Calu3 (cell line): ENCODE data around the gene XAGE1B. TPM values are rescaled to one million over a fixed set of nuclear protein-coding genes. Genes with fewer than 3 reads are reported as not detected.
"Not testable (repeated sequence)": the region's sequence is repeated elsewhere in the genome, so short reads cannot be mapped to it uniquely, and the experiment has no call there.

Experiments
- BruUV-seq: library from RNA; stranded (reverse); fragments of 400-500 nt; replicated peaks from 2 replicates; lab custom pipeline; 2021; lab: Mats Ljungman, UMichigan
- CTCF ChIA-PET: fragments of 300-600 bp; sonication (Branson Sonifier 250); formaldehyde crosslinking; loops from one replicate; lab custom pipeline; 2022; ENCODE audit warnings: antibody characterized with exemption; lab: Charles Lee
- DNase-seq: peaks from one replicate; pipeline ENCODE4 v3.0.0; 2022
- H3K27ac Mint-ChIP-seq: one replicate; pipeline ENCODE4 v1.8.0; 2022; ENCODE audit warnings: mixed read lengths; ENCODE audit not compliant: unreplicated experiment
- H3K27me3 Mint-ChIP-seq: one replicate; pipeline ENCODE4 v1.8.0; 2022; ENCODE audit warnings: mixed read lengths; ENCODE audit not compliant: unreplicated experiment
- H3K36me3 Mint-ChIP-seq: one replicate; pipeline ENCODE4 v1.8.0; 2022; ENCODE audit warnings: mild to moderate bottlenecking, moderate library complexity, mixed read lengths; ENCODE audit not compliant: insufficient read depth, unreplicated experiment
- H3K4me1 Mint-ChIP-seq: one replicate; pipeline ENCODE4 v1.8.0; 2022; ENCODE audit warnings: mild to moderate bottlenecking, low read depth, mixed read lengths; ENCODE audit not compliant: unreplicated experiment
- H3K4me3 Mint-ChIP-seq: one replicate; pipeline ENCODE4 v1.8.0; 2022; ENCODE audit warnings: mild to moderate bottlenecking, low read depth, moderate library complexity, mixed read lengths; ENCODE audit not compliant: unreplicated experiment
- H3K9me3 Mint-ChIP-seq: one replicate; pipeline ENCODE4 v1.8.0; 2022; ENCODE audit warnings: low read depth, mixed read lengths; ENCODE audit not compliant: unreplicated experiment
- intact Hi-C: fragments of 100-400 bp; cut with micrococcal nuclease; formaldehyde crosslinking; loops from one replicate; pipeline ENCODE4 v1.10.0; 2022; ENCODE audit not compliant: unreplicated experiment
- total RNA-seq: library from RNA; stranded (reverse); gene quantifications from 2 replicates; pipeline ENCODE4 v1.2.3, GENCODE V29; 2022
- TF ChIP-seq, protein P1 (sequence below): fragments of 200-600 bp; IDR thresholded peaks from one replicate; pipeline ENCODE4 v1.8.0; 2022; ENCODE audit warnings: antibody characterized with exemption; ENCODE audit not compliant: unreplicated experiment

The XAGE1B gene
- total RNA-seq, 1 experiment from 2014 or later = not detected

DNA sequence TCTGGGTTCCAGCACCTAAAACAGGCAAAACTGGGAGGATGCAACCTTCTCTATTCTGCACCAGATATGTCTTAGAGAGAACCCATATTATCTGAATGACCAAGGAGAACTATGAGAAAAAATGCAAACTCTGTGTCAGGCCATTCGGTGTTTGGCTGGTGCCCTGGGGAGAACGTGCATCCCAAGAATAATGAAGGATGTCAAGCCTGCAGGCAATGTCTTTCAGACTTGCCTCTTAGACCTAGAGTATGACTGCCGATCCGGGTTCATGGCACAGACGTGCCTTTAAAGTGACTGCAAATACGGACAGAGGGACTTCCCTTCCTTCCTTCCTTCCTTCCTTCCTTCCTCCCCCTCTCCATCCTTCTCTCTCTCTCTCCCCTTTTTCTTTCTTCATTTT, 6.9 kb downstream of the XAGE1B start:
- no peaks in the 10 kb centered on the region for H3K4me1 Mint-ChIP-seq
- BruUV-seq = no TSS peak
- TF ChIP-seq, protein P1, sequence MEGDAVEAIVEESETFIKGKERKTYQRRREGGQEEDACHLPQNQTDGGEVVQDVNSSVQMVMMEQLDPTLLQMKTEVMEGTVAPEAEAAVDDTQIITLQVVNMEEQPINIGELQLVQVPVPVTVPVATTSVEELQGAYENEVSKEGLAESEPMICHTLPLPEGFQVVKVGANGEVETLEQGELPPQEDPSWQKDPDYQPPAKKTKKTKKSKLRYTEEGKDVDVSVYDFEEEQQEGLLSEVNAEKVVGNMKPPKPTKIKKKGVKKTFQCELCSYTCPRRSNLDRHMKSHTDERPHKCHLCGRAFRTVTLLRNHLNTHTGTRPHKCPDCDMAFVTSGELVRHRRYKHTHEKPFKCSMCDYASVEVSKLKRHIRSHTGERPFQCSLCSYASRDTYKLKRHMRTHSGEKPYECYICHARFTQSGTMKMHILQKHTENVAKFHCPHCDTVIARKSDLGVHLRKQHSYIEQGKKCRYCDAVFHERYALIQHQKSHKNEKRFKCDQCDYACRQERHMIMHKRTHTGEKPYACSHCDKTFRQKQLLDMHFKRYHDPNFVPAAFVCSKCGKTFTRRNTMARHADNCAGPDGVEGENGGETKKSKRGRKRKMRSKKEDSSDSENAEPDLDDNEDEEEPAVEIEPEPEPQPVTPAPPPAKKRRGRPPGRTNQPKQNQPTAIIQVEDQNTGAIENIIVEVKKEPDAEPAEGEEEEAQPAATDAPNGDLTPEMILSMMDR = no peak
- no peaks in the 10 kb centered on the region for H3K36me3 Mint-ChIP-seq
- H3K9me3 Mint-ChIP-seq = no peaks in the 10 kb centered on the region
- H3K4me3 Mint-ChIP-seq = no peak overlapping the region
- no peak for DNase-seq
- intact Hi-C loops = no loop called here
- CTCF ChIA-PET = no interaction called here
- H3K27me3 Mint-ChIP-seq = peaks cover 22% of the 10 kb centered on the region
- H3K27ac Mint-ChIP-seq = no peak overlapping the region

DNA sequence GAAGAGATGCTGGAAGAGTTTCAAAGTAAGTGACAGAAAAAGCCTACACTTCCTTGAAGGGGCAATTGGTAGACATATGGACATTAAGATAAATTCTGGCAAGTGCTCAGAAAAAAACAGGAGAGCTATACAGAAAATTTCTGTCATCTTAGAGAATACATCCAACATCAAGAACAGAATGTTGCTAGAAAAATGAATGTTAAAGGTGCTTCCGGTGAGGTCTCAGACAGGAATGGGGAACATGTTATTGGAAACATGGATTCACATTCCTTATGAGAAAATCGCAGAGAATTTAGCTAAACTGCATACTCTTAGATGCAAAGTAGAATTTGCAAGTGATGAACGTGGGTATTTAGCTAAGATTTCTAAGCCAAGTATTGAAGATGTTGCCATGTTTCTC, 9.5 kb downstream of the XAGE1B start:
- H3K4me3 Mint-ChIP-seq = no peak overlapping the region
- H3K36me3 Mint-ChIP-seq = no peaks in the 10 kb centered on the region
- intact Hi-C loops = no loop called here
- no peaks in the 10 kb centered on the region for H3K4me1 Mint-ChIP-seq
- TF ChIP-seq, protein P1 = no peak
- H3K27me3 Mint-ChIP-seq = peaks cover 22% of the 10 kb centered on the region
- no peak for DNase-seq
- no TSS peak for BruUV-seq
- no peak overlapping the region for H3K27ac Mint-ChIP-seq
- CTCF ChIA-PET = no interaction called here
- no peaks in the 10 kb centered on the region for H3K9me3 Mint-ChIP-seq

DNA sequence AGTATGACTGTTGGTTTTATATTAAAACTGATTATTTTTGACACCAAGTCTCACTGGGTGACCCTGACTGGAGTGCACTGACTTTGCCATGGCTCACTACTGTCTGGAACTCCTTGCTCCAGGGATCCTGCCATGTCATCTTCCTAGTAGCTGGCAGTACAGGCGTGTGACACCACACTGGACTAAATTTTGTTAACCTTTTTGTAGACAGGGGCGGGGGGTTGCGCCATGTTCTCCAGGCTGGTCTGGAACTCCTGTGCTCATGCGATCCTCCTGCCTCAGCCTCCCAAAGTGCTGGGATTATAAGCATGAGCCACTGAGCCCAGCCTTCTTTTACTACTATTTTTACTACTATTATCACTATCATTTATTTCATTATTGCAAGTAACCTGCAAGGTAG, 12.3 kb downstream of the XAGE1B start:
- intact Hi-C loops = no loop called here
- Mint-ChIP-seq H3K4me3 (no peak overlapping the region), H3K36me3 (no peaks in the 10 kb centered on the region), H3K9me3 (no peaks in the 10 kb centered on the region), H3K4me1 (no peaks in the 10 kb centered on the region), H3K27me3 (peaks cover 9% of the 10 kb centered on the region), H3K27ac (no peak overlapping the region)
- DNase-seq = no peak
- CTCF ChIA-PET = no interaction called here
- TF ChIP-seq, protein P1 = no peak
- BruUV-seq = no TSS peak

DNA sequence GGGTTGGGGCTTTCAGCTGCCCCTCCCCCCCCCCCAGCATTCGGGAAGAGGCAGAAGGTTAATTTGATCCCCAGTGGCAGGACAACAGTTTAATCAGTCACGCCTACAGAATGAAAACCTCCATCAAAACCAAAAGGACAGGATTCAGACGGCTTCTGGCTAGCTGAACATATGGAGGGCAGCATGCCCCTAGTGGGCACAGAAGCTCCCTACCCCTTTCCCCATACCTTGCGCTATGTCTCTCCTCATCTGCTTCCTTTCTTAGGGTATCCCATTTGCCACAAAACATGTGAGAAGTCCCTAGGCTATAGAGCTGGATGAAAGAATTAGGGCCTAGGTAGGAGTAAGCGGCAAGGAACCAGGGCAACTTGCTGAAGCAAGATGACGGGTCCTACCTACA, 15.5 kb downstream of the XAGE1B start:
- CTCF ChIA-PET, H3K4me3 Mint-ChIP-seq, BruUV-seq: not testable (repeated sequence)

DNA sequence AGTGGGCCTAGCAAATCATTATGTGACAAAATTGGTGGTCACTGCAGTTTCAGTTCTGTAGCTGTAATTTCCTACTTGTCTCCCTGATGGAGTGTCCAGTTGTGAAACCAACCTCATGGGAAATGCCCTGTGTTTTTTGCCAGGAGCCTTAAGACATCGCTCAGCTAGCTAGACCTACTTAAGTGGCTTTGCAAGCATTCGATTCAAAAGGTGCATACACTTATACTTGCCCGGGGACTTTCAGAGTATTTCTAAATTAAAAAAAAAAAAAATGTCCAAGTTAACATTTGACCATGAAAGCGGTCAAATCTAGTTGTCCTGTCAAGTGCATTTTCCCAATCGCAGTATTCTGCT, 20.5 kb downstream of the XAGE1B start:
- DNase-seq, H3K9me3 Mint-ChIP-seq, H3K27me3 Mint-ChIP-seq, H3K4me1 Mint-ChIP-seq, intact Hi-C loops, H3K4me3 Mint-ChIP-seq, BruUV-seq, H3K27ac Mint-ChIP-seq, H3K36me3 Mint-ChIP-seq, CTCF ChIA-PET: not testable (repeated sequence)

More for the DNA sequence above, 15.5 kb downstream of the XAGE1B start:
- H3K9me3 Mint-ChIP-seq, H3K27me3 Mint-ChIP-seq, DNase-seq, intact Hi-C loops, H3K36me3 Mint-ChIP-seq, H3K4me1 Mint-ChIP-seq, H3K27ac Mint-ChIP-seq: not testable (repeated sequence)

DNA sequence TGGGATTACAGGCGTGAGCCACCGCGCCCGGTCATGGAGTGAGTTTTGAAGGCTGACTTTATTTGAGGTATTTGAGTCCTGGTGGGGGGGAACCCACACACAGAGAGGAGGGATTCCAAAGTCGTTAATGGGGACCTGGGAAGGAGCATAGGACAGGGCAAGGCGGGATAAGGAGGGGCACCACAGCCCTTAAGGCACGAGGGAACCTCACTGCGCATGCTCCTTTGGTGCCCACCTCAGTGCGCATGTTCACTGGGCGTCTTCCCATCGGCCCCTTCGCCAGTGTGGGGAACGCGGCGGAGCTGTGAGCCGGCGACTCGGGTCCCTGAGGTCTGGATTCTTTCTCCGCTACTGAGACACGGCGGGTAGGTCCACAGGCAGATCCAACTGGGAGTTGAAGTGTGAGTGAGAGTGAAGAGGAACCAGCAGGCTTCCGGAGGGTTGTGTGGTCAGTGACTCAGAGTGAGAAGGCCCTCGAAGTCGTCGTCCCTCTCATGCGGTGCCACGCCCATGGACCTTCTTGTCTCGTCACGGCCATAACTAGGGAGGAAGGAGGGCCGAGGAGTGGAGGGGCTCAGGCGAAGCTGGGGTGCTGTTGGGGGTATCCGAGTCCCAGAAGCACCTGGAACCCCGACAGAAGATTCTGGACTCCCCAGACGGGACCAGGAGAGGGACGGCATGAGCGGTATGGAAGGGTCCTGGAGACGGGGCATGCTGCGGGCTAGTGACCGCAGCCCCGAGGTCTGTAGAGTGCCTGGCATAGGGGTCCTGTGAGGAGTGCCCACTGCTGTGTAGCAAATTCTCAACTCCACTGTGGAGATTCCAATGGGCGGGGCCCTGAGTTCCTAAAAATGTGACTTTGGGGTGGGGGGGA, 21.1 kb downstream of the XAGE1B start, which contains the start of gene XAGE1A:
TSS of gene XAGE1A (plus strand) at position 264 of the 874 bp plus-strand sequence. CDS start 1,554 bp downstream, outside the sequence.
- H3K4me1 Mint-ChIP-seq, H3K36me3 Mint-ChIP-seq, H3K9me3 Mint-ChIP-seq, DNase-seq, H3K4me3 Mint-ChIP-seq, CTCF ChIA-PET, H3K27me3 Mint-ChIP-seq, BruUV-seq, intact Hi-C loops, H3K27ac Mint-ChIP-seq: not testable (repeated sequence)

DNA sequence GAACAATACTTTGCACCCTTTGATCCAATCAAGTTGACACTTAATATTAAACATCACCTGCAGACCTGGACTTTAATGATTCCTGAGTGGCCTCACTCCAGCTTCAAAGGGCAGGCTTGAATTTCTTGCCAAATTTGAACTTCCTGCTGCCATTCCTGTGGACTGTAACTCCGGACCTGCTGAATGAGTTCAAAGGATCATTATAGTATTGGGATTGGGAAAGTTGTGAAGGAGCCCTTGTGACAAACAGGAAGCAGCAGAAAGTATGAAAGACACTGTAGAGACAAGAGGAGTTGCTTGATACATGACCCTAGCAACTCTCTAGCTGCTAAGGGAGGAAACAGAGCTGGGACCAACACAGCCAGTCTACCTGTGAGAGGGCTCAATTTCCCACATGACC, 45.6 kb downstream of the XAGE1B start:
- H3K4me3 Mint-ChIP-seq, H3K36me3 Mint-ChIP-seq, H3K4me1 Mint-ChIP-seq, H3K9me3 Mint-ChIP-seq, H3K27ac Mint-ChIP-seq, DNase-seq, BruUV-seq, CTCF ChIA-PET, intact Hi-C loops, H3K27me3 Mint-ChIP-seq: not testable (repeated sequence)
